A549 (cell line): Measurements from ENCODE around the gene ZBTB47. TPM values are rescaled to one million over a fixed set of nuclear protein-coding genes. Genes with fewer than 3 reads are reported as not detected.

Source experiments
- ATAC-seq, 2 experiments: fragments of 200-7000 bp in 1 of 2; fragments of >200 bp in 1 of 2; cut with Nextera tagmentation in 1 of 2; cut with Tn5 transposase in 1 of 2; 3 replicates each; pipeline versions ENCODE4 v1.8.0 to v1.9.1; 2018 to 2020; ENCODE audit warnings: mild to moderate bottlenecking in 1 of 2, moderate library complexity in 1 of 2
- CTCF ChIA-PET: fragments of 300-600 bp; sonication (Branson Sonifier 250); formaldehyde crosslinking; extraction: SDS; loops from one replicate; lab custom pipeline; 2021; ENCODE audit warnings: antibody characterized with exemption, inconsistent platforms; lab: Yijun Ruan, JAX
- POLR2A ChIA-PET: fragments of 350-600 bp; formaldehyde crosslinking; extraction: SDS; loops from one replicate; lab custom pipeline; 2021; ENCODE audit warnings: antibody characterized with exemption, inconsistent platforms; lab: Yijun Ruan, JAX
- DNase-seq, 2 experiments: peaks; one replicate each; pipeline versions ENCODE4 v3.0.0 to v3.0.0-alpha.2; 2011 to 2016; ENCODE audit warnings: low read depth in 1 of 2, low spot score in 1 of 2
- FAIRE-seq: peaks from 2 replicates; lab custom pipeline; 2011; peaks lifted over from hg19 to GRCh38; lab: Jason Lieb, UNC
- H3K27ac ChIP-seq, 2 experiments: fragments of >200 bp; sonication (Bioruptor Twin); formaldehyde crosslinking; 3 replicates each; pipeline ENCODE4 v1.5.1; 2016 to 2017
- H3K4me1 ChIP-seq: fragments of >200 bp; sonication (Bioruptor Twin); formaldehyde crosslinking; 3 replicates; pipeline ENCODE4 v1.6.1; 2016
- H3K4me2 ChIP-seq: fragments of >200 bp; sonication (Bioruptor Twin); formaldehyde crosslinking; 3 replicates; pipeline ENCODE4 v1.6.1; 2016
- H3K4me3 ChIP-seq: fragments of >200 bp; sonication (Bioruptor Twin); formaldehyde crosslinking; 3 replicates; pipeline ENCODE4 v1.5.1; 2016
- H3K9me3 ChIP-seq: fragments of >200 bp; sonication (Bioruptor Twin); formaldehyde crosslinking; 3 replicates; pipeline ENCODE4 v1.6.1; 2016
- BHLHE40 ChIP-seq: IDR thresholded peaks from 2 replicates; pipeline ENCODE4 v1.6.1; 2012; ENCODE audit warnings: low read depth, low read length, inconsistent platforms
- CBX8 ChIP-seq: fragments of 200-600 bp; sonication (generic); IDR thresholded peaks from 2 replicates; pipeline ENCODE4 v1.6.1; 2016
- CHD2 ChIP-seq: fragments of 150-350 bp; IDR thresholded peaks from 2 replicates; pipeline ENCODE4 v1.6.1; 2014; ENCODE audit warnings: low read length; ENCODE audit not compliant: partially characterized antibody
- EHF ChIP-seq: fragments of 250-450 bp; sonication (Bioruptor Pico); IDR thresholded peaks from 2 replicates; pipeline ENCODE4 v1.5.0; 2020; ENCODE audit warnings: mild to moderate bottlenecking
- EP300 ChIP-seq, 2 experiments: fragments of >200 bp; sonication (Bioruptor Twin); formaldehyde crosslinking; IDR thresholded peaks; 2 replicates in 1 of 2; 3 replicates in 1 of 2; pipeline ENCODE4 v1.6.1; 2016 to 2017
- ESRRA ChIP-seq: fragments of 150-350 bp; IDR thresholded peaks from 2 replicates; pipeline ENCODE4 v1.6.1; 2014; ENCODE audit warnings: mild to moderate bottlenecking, low read length, borderline replicate concordance
- FOSB ChIP-seq: fragments of 250-450 bp; sonication (Bioruptor Pico); IDR thresholded peaks from 2 replicates; pipeline ENCODE4 v1.5.0; 2020; ENCODE audit warnings: mild to moderate bottlenecking, moderate library complexity
- FOXS1 ChIP-seq: fragments of 250-450 bp; sonication (Bioruptor Pico); IDR thresholded peaks from 2 replicates; pipeline ENCODE4 v1.5.0; 2020; ENCODE audit warnings: mild to moderate bottlenecking, moderate library complexity
- HDAC2 ChIP-seq: fragments of 200-600 bp; sonication (generic); IDR thresholded peaks from 2 replicates; pipeline ENCODE4 v1.6.1; 2016
- HES2 ChIP-seq: fragments of >200 bp; sonication (Bioruptor Twin); formaldehyde crosslinking; IDR thresholded peaks from 2 replicates; pipeline ENCODE4 v1.6.1; 2016
- HOXA7 ChIP-seq: fragments of 250-450 bp; sonication (Bioruptor Pico); IDR thresholded peaks from 2 replicates; pipeline ENCODE4 v1.5.0; 2020; ENCODE audit warnings: mild to moderate bottlenecking, moderate library complexity
- HOXB5 ChIP-seq: fragments of 250-450 bp; sonication (Bioruptor Pico); IDR thresholded peaks from 2 replicates; pipeline ENCODE4 v1.5.0; 2020; ENCODE audit warnings: mild to moderate bottlenecking, moderate library complexity
- JUN ChIP-seq, 2 experiments: fragments of >200 bp; sonication (Bioruptor Twin); formaldehyde crosslinking; IDR thresholded peaks; 2 replicates in 1 of 2; 3 replicates in 1 of 2; pipeline ENCODE4 v1.6.1; 2016 to 2017
- JUNB ChIP-seq: fragments of >200 bp; sonication (Bioruptor Twin); formaldehyde crosslinking; IDR thresholded peaks from 2 replicates; pipeline ENCODE4 v1.6.1; 2016
- KDM1A ChIP-seq: fragments of 200-600 bp; sonication (generic); IDR thresholded peaks from 2 replicates; pipeline ENCODE4 v1.6.1; 2016; ENCODE audit warnings: low read depth, mild to moderate bottlenecking
- KDM5A ChIP-seq: fragments of 200-600 bp; sonication (generic); IDR thresholded peaks from 2 replicates; pipeline ENCODE4 v1.6.1; 2016; ENCODE audit warnings: antibody characterized with exemption, mild to moderate bottlenecking
- PHF8 ChIP-seq: fragments of 200-600 bp; sonication (generic); IDR thresholded peaks from 2 replicates; pipeline ENCODE4 v1.6.1; 2016; ENCODE audit warnings: low read depth, mild to moderate bottlenecking, antibody characterized with exemption, moderate library complexity, borderline replicate concordance
- POLR2A ChIP-seq: IDR thresholded peaks from 2 replicates; pipeline ENCODE4 v1.6.1; 2012; ENCODE audit warnings: mild to moderate bottlenecking, low read length
- POLR2AphosphoS2 ChIP-seq: conservative IDR thresholded peaks from 2 replicates; pipeline ENCODE4 v1.6.1; 2012; ENCODE audit warnings: low read length, improper control_type of control experiment, inconsistent platforms
- RARB ChIP-seq: fragments of 250-450 bp; sonication (Bioruptor Pico); IDR thresholded peaks from 2 replicates; pipeline ENCODE4 v1.8.0; 2021; ENCODE audit warnings: mild to moderate bottlenecking, moderate library complexity
- RFX5 ChIP-seq: fragments of 450-650 bp; IDR thresholded peaks from 2 replicates; pipeline ENCODE4 v1.7.1; 2014; ENCODE audit warnings: antibody characterized with exemption, mild to moderate bottlenecking, moderate library complexity
- SMC3 ChIP-seq: fragments of >200 bp; sonication (Bioruptor Twin); formaldehyde crosslinking; IDR thresholded peaks from 3 replicates; pipeline ENCODE4 v1.6.1; 2018; ENCODE audit warnings: inconsistent platforms
- ZC3H11A ChIP-seq: fragments of 450-650 bp; IDR thresholded peaks from 2 replicates; pipeline ENCODE4 v1.6.1; 2014; ENCODE audit warnings: antibody characterized with exemption, mild to moderate bottlenecking
- WGBS: methylation state at CpG from one replicate; pipeline ENCODE4 v1.1.6; 2017; ENCODE audit errors: missing lambda C conversion rate; 5-methylcytosine and 5-hydroxymethylcytosine counted together
- polyA plus RNA-seq, 4 experiments: library from polyadenylated mRNA; depleted of rRNA in 3 of 4; stranded (reverse); fragments of >200 nt; fragmentation: RNase III in 1 of 4; extraction: RNeasy Plus Mini Kit Qiagen cat#74134 plus additional on column Dnase treatment in 1 of 4; gene quantifications; 2 replicates in 3 of 4; 3 replicates in 1 of 4; pipeline ENCODE4 v1.2.3, GENCODE V29; 2011 to 2017
- TF ChIP-seq, protein P1 (sequence below): fragments of 200-600 bp; sonication (generic); IDR thresholded peaks from 2 replicates; pipeline ENCODE4 v1.6.1; 2016; ENCODE audit warnings: antibody characterized with exemption, mild to moderate bottlenecking, moderate library complexity
- TF ChIP-seq, protein P2 (sequence below): fragments of 250-450 bp; sonication (Bioruptor Pico); IDR thresholded peaks from 2 replicates; pipeline ENCODE4 v1.5.0; 2021; ENCODE audit warnings: mild to moderate bottlenecking, moderate library complexity, borderline replicate concordance

ZBTB47 gene
- polyA plus RNA-seq, 2 of the 4 experiments (the other 2 are of a cell fraction) = 2.5 to 6.8 TPM

GRCh38 chr3:42700366-42701288 lies 47.1 kb downstream of the ZBTB47 start:
- 46% methylated on average over 9 of the region's 15 CpGs for WGBS
- ChIA-PET POLR2A (no interaction called here), CTCF (no interaction called here)
- no peak overlapping the region for H3K4me2 ChIP-seq
- TF ChIP-seq FOSB (no peak), HDAC2 (no peak), SMC3 (no peak), PHF8 (no peak), JUN (IDR thresholded peaks at IDR 0.05) (no peak), HOXA7 (no peak)
- FAIRE-seq = no peak
- peak in 1 of 2 experiments; percentile 33; a peak in 3 of 6 replicates for ATAC-seq
- H3K4me3 ChIP-seq = no peak overlapping the region
- H3K4me1 ChIP-seq = no peaks in the 10 kb centered on the region
- DNase-seq = no peak
- no peaks in the 10 kb centered on the region for H3K9me3 ChIP-seq
- no peak overlapping the region for H3K27ac ChIP-seq

- WGBS = 83% methylated on average over 7 of the region's 15 CpGs
- FAIRE-seq = no peak
- ChIA-PET POLR2A (no interaction called here), CTCF (interaction anchor here (1.0 kb wide), 1 partner anchor 10 kb away, joined by 3 read pairs; no protein-coding TSS in a partner anchor)
- no peak overlapping the region for H3K4me2 ChIP-seq
- H3K4me1 ChIP-seq = no peaks in the 10 kb centered on the region
- H3K27ac ChIP-seq = no peak overlapping the region
- TF ChIP-seq, protein P1, sequence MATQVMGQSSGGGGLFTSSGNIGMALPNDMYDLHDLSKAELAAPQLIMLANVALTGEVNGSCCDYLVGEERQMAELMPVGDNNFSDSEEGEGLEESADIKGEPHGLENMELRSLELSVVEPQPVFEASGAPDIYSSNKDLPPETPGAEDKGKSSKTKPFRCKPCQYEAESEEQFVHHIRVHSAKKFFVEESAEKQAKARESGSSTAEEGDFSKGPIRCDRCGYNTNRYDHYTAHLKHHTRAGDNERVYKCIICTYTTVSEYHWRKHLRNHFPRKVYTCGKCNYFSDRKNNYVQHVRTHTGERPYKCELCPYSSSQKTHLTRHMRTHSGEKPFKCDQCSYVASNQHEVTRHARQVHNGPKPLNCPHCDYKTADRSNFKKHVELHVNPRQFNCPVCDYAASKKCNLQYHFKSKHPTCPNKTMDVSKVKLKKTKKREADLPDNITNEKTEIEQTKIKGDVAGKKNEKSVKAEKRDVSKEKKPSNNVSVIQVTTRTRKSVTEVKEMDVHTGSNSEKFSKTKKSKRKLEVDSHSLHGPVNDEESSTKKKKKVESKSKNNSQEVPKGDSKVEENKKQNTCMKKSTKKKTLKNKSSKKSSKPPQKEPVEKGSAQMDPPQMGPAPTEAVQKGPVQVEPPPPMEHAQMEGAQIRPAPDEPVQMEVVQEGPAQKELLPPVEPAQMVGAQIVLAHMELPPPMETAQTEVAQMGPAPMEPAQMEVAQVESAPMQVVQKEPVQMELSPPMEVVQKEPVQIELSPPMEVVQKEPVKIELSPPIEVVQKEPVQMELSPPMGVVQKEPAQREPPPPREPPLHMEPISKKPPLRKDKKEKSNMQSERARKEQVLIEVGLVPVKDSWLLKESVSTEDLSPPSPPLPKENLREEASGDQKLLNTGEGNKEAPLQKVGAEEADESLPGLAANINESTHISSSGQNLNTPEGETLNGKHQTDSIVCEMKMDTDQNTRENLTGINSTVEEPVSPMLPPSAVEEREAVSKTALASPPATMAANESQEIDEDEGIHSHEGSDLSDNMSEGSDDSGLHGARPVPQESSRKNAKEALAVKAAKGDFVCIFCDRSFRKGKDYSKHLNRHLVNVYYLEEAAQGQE = peak; percentile 92
- TF ChIP-seq CHD2 (no peak), CBX8 (no peak)
- no peaks in the 10 kb centered on the region for H3K9me3 ChIP-seq
- peak; percentile 7 to 45 for DNase-seq
- ATAC-seq = peak; percentile 60 to 79; a peak in 5 of 6 replicates
- H3K4me3 ChIP-seq = no peak overlapping the region
Measured at GRCh38 chr3:42701371-42702065, 48.0 kb downstream of the ZBTB47 start.

DNA sequence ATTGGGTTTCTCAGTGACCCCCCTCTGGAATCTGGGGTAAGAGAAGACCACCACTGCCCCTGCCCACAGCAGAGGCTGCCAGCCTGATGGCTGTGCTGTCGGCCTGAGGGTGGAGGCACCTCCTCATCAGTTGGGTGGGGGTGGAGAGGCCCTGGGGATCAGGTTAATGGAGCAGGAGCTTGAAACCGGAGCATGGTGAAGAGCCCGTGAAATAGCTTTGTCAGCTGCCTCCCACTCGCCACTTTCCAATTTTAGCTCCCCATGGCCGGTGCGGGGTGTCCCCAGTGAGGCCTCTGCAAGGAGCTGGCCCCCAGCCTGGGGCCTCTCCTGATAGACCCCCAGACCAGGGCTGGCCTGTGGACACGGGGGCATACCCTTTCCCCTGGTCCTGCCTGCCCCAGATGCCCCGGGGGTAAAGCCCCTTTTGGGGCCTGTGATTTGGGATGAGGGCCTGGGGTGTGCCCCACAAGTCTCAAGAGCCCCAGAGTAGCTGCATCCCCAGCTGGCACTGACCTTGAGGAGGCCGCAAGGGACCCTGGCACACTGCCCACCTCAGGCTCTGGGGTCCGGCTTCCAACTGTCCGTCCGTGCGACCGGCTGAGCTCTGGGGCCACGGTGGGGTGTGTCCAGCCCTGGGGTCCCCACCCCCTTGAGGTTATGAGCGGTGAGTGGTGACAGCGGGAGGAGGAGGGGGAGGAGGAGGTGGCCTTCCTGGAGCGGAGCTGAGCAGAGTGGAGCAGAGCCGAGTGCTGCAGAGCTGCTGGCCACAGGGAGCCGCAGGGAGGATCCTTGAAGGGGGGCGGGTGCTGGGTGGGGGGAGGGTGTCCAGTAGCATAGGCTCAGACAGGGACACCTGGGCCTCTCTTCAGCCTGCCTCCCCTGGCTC lies 48.8 kb downstream of the ZBTB47 start, which contains the start of gene HHATL:
TSS of gene HHATL (minus strand) at position 733 of the 886 bp plus-strand sequence. CDS start 1,972 bp downstream, outside the sequence.
- Histone ChIP-seq H3K9me3 (no peaks in the 10 kb centered on the region), H3K4me3 (no peak within 1 kb of the TSS), H3K27ac (no peak within 1 kb of the TSS), H3K4me1 (no peaks in the 10 kb centered on the region), H3K4me2 (no peak within 1 kb of the TSS)
- WGBS = 22% methylated on average over 5 of the region's 21 CpGs
- CTCF ChIA-PET = interaction anchor here (1.0 kb wide), 1 partner anchor 9 kb away, joined by 3 read pairs; no protein-coding TSS in a partner anchor
- POLR2A ChIA-PET = no interaction called here
- ATAC-seq (no peak), DNase-seq (no peak), FAIRE-seq (no peak)
- TF ChIP-seq HES2 (no peak), POLR2AphosphoS2 (no peak), CBX8 (no peak), ZC3H11A (no peak), FOXS1 (CRISPR knock-in tag) (no peak), RARB (no peak), EHF (no peak), ESRRA (no peak), KDM1A (no peak), KDM5A (no peak), BHLHE40 (no peak), HOXB5 (no peak), JUNB (no peak), EP300 (IDR thresholded peaks at IDR 0.05) (no peak), POLR2A (no peak), RFX5 (no peak), PHF8 (no peak), FOSB (no peak)
- TF ChIP-seq, protein P2, sequence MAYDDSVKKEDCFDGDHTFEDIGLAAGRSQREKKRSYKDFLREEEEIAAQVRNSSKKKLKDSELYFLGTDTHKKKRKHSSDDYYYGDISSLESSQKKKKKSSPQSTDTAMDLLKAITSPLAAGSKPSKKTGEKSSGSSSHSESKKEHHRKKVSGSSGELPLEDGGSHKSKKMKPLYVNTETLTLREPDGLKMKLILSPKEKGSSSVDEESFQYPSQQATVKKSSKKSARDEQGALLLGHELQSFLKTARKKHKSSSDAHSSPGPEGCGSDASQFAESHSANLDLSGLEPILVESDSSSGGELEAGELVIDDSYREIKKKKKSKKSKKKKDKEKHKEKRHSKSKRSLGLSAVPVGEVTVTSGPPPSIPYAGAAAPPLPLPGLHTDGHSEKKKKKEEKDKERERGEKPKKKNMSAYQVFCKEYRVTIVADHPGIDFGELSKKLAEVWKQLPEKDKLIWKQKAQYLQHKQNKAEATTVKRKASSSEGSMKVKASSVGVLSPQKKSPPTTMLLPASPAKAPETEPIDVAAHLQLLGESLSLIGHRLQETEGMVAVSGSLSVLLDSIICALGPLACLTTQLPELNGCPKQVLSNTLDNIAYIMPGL (CRISPR knock-in tag) = no peak
